ENCODE results near the gene ERC2.
"Not testable (repeated sequence)": the region's sequence is repeated elsewhere in the genome, so short reads cannot be mapped to it uniquely, and the experiment has no call there.

Gene ERC2

DNA sequence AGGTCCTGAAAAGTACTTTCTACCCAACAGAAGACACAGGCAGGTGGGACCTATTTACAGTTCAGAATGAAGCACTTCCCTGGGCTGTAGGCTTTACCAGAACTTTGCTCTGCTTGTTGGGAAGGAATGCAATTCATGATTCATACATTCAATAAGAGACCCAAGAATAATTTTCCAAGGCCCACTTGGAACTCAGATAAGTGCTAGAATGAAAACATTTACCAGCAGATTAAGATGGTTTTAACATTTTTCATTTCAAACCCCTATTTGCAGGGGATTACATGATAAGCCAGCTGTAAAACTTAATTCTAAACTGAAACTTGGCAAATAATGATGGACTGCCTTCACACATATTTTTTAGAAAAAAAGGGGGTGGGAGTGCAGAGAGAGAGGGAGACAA is 417.2 kb downstream of the ERC2 start:
- no peak for DNase-seq

DNA sequence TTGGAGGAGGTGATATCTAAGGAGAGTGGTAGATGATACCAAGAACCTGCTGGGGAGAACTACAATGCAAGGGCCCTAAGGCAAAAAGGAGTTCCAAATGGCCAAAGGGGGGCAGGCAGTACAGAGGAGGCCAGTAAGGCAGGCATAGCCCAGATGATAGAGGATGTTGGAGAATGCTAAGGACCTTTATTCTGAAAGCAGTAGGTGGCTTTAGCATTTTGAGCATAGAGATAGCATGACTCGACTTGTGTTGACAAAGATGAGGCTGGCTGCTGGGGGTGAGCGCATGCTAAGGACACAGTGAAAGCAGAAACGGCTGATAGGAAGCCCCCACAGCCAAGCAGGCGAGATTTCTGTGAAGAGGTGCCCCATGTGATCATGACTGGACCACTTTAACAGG is 419.3 kb downstream of the ERC2 start:
- DNase-seq = no peak

DNA sequence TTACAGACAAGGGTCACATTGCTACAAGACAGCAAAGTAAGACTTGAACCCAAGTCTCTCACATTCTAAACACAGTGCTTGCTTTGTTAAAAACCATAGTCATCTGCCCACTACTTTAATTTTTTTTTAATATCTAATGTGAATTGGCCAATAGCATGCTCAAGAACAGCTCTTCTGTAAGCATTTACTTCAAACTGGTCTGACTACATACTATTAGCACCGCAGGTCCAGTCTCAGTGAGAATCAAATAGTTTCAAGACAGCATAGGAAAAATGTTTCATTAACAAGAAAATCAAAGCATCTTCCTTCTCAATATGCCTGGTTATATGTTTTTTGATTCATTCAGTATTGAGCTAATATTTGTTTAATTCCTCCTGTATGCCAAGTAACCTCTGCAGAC is 419.9 kb downstream of the ERC2 start:
- no peak for DNase-seq

DNA sequence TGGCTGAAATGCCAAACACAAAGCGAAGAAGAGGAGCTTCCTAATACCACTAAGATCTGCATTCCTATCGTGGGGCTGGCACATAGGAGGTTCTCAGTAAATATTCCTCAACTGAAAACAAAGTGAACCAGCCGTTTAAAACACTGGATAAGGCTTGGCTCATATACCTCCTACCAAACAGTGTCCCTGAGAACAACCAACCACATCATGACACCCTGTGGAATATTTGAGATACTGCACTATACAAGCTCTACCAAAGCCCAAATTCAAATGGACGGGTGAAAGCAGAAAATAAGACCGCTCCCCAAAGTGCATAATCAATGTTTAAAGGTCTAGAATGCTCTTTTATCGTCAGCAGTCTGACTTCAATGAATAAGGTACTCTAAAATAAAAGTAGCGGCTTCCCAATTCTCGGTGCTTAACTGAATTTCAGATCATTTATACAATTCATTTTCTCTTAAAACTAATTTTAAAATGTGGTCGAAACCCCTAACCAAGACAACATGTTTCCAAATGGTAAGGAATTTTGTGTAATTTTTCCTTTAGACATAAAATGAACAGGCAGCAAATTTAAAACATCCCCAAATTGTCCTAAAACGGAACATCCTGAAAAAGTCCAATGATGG is 425.8 kb downstream of the ERC2 start:
- no peak for DNase-seq

DNA sequence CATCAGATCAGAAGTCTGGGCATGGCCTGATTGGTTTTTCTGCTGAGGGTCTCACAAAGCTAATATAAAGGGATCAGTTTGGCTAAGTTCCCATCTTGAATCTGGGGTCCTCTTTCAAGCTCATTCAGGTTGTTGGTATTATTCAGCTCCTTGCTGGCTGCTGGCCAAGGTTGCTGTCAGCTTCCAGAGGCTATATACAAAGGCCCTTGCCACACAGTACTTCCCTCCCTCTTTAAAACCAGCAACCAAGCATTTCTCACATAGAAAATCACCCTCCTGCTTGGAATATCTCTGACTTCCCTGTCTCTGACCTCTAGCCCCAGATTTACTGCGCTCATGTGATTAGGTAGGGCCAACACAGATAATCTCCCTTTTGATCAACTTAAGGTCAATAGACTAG is 442.9 kb downstream of the ERC2 start:
- no peak for DNase-seq

DNA sequence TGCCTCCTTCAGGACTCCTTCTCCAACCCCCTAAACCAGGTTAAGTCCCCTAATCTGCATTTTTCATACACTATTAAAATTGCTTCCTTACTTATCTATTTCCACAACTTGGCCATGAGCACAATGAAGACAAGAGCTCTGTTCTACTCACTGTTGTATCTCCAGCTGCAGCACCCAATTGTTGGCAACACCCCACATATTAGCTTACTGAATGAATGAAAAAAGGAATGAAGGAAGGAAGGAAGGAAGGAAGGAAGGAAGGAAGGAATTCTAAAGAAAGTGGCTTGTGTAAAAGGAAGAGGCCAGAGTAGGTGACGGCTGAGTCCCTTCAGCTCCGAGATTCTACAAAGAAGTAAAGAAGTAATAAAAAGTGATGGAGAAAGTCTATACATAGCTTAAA is 444.7 kb downstream of the ERC2 start:
- no peak for DNase-seq

DNA sequence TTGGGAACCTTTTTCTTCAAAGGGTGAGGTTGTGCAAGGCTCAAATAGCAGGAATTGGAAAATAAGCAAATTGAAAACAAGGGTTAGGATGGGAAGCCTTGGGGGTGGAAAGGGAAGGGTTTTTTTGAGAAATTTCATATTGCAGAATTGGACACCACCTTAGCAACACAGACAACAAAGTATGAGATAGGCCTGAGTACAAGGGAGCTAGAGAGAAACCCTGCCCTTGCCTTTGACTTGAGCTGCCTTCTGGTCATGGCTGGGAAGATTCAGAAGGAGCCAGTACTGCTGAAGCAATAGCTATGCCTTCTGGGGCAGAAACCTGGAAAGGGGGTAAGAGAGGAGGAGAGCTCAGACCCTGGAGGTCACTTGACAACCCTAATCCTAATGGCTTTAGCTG is 445.6 kb downstream of the ERC2 start:
- DNase-seq = no peak

DNA sequence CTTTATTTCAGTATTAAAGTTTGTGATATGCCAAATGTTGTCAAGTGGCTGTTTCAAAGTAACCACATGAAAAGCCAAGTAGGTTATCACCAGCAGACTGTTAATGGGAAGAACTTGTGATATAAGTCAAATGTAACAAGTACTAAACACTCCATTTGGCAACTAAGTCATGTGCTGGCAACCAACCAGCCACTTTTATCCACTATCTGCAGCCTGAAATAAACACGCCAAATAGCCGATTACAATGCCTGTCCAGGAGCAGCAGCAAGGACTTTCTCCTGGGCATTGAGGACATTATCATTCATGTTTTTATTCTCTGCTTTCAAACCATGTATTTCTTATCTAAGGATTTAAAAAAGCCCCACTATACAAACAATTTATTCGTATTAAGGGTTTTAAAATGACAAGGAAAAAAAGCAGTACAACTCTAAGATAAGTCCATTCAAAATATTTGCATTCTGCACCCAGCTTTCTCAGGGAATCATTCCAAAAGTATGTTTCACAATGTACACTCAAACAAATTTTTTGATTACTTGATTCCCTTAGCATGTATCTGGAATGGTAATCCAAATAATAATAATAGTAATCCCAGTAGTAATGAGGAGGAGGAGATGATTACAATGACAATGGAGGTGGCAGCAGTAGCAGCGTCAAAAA is 448.6 kb downstream of the ERC2 start:
- DNase-seq = no peak

DNA sequence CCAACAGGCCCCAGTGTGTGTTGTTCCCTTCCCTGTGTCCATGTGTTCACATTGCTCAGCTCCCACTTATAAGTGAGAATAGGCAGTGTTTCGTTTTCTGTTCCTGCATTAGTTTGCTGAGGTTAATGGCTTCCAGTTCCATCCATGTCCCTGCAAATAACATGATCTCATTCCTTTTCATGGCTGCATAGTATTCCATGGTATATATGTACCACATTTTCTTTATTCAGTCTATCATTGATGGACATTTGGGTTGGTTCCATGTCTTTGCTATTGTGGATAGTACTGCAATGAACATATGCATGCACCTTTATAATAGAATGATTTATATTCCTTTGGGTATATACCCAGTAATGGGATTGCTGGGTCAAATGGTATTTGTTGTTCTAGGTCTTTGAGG is 452.9 kb downstream of the ERC2 start:
- not testable (repeated sequence) for DNase-seq

DNA sequence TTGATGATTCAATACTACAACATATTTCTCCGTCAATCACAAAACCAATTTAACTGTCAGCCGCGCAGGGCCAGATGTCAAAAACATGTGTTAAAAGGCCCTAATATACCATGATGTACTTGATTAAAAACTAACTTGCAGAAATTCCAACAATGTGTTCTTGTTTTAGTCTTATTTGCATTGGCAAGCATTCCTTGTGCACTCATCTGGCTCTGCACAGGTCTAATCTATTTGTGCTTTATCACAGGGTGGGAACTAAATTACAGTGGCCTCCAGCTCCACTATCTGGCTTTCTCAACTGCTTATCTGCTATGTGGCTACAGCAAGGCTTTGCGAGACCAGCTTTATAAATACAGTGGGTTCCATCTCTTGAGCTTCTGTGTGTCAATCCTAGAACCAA is 455.5 kb downstream of the ERC2 start:
- DNase-seq = no peak

DNA sequence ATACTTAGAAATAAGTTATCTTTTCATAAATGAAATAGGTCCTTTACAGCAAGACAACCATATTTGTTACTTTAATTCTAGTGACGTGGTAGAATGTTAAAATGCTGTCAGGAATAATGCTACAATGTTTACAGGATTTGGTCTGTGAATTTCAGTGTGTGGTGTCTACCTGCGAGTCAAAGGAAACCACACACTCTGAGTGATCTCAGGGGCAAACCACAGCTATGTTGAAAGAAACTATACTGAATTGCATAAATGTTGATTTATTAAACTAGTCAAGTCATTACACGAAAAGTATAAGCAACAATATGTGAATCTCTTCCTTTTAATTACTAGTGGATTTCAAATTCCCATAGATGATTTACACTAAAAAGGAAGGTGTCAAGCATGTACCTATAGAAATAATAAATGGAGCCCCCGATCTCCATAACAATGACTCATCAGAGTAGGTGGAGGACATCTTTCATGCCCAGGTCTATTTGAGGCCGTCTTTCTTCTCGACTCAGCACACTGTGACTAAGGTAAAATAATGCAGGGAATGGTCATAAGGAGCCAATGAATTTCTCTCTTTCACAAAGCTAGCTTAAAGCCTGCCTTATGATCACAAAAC is 463.0 kb downstream of the ERC2 start:
- no peak for DNase-seq

DNA sequence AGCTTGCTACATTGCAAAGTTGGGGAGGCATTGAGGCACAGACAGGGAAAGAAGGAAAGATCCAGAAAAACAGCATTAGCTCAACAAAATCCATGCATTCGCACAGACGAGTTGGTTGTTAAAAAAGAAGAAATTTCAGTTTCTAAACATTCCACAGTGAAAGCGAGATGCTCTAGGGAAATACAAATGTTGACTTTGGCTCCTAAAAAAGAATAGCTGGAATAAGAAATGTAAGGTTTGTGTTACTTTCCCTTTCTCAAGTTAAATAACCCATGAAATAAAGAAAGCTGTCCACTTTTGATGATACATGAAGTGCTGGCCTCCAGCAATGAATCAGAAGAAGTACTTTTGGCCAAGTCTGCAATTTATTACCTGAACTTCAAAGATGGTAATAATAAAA is 465.1 kb downstream of the ERC2 start:
- DNase-seq = no peak

DNA sequence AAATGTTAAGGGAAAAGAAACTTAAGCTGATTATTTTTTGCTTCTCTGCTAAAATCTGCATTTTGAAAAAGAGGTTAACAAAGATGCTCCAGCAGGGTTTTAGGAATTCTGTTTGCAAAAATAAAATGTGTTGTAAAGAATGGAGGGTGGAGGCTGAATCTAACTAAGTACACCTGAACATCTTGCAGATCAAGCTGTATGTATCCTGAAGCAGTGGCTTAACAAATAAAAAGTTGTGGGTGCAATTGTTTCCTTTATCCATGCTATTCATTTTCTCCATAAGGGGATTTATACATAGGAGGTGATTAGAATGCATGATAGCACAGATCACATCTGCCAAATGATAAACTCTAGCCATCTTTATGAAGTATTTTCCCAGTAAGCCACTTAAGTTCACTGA is 466.3 kb downstream of the ERC2 start:
- no peak for DNase-seq

DNA sequence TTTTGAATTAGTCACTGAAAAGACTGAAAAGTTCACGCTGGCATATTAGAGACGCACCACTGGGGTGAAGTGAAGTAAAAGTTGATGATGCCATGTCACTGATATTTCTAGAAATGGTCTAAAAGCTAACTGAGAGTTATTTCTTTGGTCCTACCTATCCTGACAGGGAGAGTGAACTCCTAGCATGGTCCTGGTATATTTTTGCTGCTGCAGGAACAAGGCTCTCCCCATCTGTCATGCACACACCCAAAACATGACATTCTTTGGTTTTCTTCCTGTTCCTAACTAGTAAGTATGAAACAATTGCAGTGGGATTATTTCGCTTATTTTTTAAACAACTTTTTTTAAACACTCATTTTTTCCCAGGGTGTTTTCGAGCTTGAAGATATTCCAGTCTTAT is 466.7 kb downstream of the ERC2 start:
- DNase-seq = no peak

DNA sequence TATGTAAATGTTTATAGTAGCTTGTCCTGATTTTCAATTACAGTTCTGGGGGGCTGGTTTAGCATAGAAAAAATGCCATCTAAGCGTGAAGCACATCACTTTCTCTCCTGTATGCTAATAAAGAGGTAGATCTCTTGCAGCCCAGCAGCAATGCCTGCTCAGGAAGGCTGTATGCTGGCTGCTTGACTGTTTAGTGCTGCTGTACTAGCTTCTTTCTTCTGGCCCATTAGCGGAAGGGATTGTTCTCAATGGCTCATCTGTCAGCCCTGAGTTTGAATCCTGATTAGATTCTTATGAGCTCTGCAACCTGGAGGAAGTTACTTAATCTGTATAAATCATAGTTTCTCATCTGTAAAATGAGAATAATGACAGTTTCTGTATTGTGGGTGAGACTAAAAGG is 478.9 kb downstream of the ERC2 start:
- no peak for DNase-seq

DNA sequence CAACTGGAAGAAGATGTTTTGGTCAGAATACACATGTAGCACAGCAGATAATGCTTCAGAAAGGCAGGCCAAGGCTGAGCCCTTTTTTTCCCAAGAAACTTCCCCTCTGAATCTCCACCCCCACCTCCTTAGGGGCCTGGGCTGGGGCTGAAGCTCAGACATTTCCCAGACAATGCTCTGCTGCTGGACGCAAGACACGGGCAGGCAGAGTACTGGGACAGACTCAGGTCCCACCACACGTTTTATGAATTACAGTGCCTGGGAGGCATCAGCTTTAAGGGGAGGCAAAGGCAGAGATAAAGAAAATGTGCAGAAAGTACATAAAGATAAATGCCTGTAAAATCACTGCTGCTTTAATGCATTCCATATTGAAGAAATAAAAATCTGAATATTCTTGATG is 479.4 kb downstream of the ERC2 start:
- no peak for DNase-seq

DNA sequence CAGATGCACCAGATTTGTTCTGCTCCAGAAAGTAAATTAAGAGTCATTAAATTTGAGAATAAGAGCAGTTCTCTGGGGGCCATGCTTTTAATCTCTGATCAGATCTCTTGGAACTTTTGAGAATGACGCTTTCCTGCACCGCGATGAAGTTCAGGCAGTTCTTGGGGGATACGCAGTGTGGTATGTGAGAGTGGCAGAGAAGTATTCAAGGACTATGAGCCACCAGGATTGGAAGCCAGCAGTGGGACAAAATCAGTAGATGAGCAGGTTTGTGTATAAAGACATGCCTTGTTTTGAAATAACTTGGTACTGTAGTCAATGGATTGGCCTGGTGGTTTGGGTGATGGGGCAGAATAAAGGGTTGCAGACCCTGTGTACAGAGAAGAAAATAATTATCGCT is 483.6 kb downstream of the ERC2 start:
- no peak for DNase-seq

DNA sequence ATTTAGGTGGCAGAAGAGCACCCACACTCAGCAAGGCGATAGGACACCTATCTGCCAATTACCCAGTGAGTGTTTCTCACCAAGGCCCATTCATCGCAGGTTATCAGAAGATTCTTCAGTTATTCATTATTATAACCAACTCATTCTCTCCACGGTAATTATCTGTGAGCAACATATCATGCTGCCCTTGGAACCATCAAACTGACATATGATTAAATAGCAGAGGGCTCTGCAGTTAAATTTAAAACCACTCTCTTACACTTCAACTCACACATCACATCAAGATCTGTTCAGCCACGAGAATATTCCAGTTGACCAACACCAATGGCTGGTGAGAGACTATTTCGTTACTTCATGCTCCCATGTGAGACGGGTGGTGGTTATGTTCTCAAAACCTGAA is 489.3 kb downstream of the ERC2 start:
- no peak for DNase-seq

DNA sequence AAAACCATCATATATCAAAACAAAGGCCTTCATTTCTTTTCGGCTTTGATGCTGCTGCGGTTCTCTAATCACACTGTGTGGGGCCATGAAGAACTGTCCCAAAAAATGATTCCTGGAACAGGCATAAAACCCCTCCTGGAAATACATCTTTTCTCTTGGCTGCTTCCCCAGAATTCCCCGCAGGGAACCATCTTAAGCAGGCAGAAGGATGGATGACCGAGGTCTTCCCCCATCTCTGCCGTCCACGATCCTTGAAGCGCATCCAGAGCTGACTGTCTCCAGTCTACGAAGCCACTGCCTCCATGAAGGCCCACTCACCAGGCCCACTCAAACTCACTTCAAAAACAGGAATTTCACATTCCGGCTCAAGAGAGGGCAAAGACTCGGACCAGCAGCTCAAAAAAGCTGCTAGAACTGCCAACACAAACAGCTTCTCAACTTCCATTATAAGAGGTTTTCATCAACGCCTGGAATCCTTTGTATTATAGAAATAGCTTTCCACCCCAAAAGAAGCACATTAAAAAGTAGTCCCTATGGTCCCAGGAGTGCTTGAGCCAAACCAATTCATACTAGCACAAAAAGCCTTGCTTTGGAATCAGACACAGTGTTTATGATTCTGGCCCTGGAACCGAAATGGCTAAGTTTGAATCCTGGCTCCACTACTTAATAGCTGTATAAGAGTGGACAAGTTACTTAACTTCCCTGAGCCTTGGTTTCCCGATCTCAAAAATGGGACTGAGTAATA is 493.7 kb downstream of the ERC2 start:
- no peak for DNase-seq

DNA sequence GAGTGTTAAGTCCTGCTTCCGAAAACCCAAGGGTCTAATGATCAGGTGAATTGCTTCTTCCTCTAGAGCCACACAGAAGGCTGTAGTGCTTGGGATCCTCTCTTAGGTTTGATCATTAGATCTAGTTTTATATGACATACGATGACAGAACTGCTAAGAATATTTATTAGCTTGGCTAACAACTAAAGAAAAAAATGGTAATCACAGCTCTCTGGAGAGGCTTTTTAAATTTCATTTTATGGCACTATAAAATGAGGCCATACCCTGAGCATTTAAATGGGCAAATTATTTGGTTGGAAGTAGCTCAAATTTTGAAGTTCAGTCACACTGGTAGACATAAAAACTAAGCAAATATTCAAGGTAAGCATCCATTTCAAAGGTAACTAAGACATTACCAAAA is 498.6 kb downstream of the ERC2 start:
- no peak for DNase-seq

DNA sequence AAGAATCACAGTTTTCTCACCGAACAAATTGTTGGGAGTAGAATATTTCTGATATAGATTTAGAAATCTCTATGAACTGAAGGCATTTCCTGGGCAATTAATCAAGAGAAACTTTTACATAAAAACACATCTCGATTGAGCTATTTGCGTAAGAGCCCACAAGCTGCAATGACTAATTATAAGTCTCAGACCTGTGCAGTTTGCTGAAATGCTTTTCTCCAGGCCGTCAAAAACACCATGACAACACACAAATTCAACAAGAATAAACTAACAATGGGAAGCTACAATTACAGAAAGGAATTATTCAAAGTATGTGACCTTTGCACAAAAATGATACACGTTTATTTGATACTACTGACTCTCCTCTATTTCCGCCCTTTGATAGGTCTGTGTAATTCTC is 499.9 kb downstream of the ERC2 start:
- no peak for DNase-seq

DNA sequence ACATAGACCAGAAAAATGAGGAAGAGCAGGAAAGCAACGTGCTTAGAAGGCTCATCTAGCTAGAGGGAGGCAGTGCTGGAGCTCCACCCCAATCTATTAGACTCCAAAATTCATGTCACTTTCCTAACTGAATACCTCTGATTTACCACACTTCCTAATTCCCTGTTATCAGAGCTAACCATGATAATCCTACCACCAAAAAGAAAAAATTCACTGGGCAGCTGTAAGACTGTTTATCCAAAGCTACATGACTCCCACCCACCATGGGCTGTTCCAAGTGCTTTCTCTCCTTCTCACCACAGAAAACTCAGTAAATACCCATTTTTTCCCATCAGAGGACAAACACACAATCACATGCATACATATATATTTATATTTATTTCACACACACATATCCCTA is 501.7 kb downstream of the ERC2 start:
- no peak for DNase-seq

DNA sequence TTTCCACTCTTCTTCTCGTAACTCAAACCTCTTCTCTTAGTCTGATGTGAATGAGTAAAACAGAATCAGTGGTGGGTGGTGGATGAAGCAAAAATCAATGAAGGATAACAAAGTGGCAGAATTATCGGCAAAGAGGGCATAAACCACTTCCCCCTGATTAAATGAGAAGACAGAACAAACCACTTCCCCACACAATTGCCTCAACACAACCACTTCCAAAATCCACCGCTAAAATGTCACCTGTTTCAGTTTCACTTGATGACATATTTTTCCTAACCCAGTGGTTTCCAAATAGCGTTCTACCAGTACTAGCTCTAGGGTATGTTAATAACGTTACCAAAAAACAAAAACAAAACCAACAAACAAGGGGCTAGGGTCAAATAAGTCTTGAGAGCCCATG is 502.5 kb downstream of the ERC2 start:
- no peak for DNase-seq

DNA sequence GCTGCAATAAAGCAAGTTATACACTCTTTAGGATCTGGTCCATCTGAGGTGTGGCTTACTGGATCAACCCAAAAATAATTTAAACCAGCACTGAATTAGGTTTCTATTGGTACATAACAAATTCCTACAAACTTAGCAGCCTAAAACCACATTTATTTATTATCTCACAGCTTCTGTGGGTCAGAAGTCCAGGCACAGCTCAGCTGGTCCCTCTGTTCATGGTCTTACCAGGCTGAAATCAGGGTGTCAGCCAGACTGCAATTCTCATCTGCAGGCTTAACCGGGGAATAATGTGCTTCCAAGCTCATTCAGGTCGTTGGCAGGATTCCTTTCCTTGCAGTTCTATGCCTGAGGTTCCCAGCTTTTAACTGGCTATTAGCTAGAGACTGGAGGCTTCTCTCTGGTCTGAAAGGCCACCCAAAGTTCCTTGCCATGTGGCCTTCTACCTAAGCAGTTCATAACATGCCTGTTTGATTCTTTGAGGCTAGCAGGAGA is 503.7 kb downstream of the ERC2 start:
- DNase-seq = no peak
